Measurements from ENCODE around the gene MYO9B. TPM values are rescaled to one million over a fixed set of nuclear protein-coding genes. Genes with fewer than 3 reads are reported as not detected.

MYO9B gene
- polyA plus RNA-seq, 1 donor (not counting 4 experiments of a cell fraction or from before 2014, with no cell fraction given) = 14.3 TPM

GRCh38 chr19:17194608-17195007, 119.0 kb downstream of the MYO9B start:
- dilution Hi-C loops (cut with MboI; ENCODE audit: extremely low pct_ligation_motif_present, low sequenced_read_pairs) = no loop called here
- TF ChIP-seq EZH2 (IDR thresholded peaks at IDR 0.05; ENCODE audit: low read length) (no peak), CTCF (optimal IDR thresholded peaks at IDR 0.05 in 1 of 3, IDR thresholded peaks at IDR 0.05 in 1 of 3, conservative IDR thresholded peaks at IDR 0.05 in 1 of 3; ENCODE audit: extremely low read depth in 1 of 3, insufficient read depth in 2 of 3, low read length in 3 of 3) (no peak)
- H3K9me1 ChIP-seq (ENCODE audit: control insufficient read depth, extremely low read depth, insufficient read depth, low read length) = no peaks in the 10 kb centered on the region
- DNase-seq (ENCODE audit: low read depth, low spot score) (no peak), FAIRE-seq (no peak)
- no peak overlapping the region for H3K4me3 ChIP-seq (ENCODE audit: control insufficient read depth in 2 of 3, extremely low read depth in 1 of 3, insufficient read depth in 2 of 3, low read depth in 1 of 3, low read length in 3 of 3)
- no peaks in the 10 kb centered on the region for H3K27me3 ChIP-seq (ENCODE audit: control insufficient read depth, extremely low read depth, insufficient read depth, low read length)
- no peaks in the 10 kb centered on the region for H3K79me2 ChIP-seq (ENCODE audit: control insufficient read depth, insufficient read depth, low read length)
- H2AFZ ChIP-seq (ENCODE audit: control insufficient read depth, low read length) = no peak overlapping the region
- no peaks in the 10 kb centered on the region for H3K4me1 ChIP-seq (ENCODE audit: control insufficient read depth, extremely low read depth, insufficient read depth, low read length)
- no peak overlapping the region for H3K4me2 ChIP-seq (ENCODE audit: control insufficient read depth, extremely low read depth, insufficient read depth, low read depth, low read length)
- no peaks in the 10 kb centered on the region for H4K20me1 ChIP-seq (ENCODE audit: control insufficient read depth, extremely low read depth, insufficient read depth, low read length)
- no peak overlapping the region for H3K27ac ChIP-seq (ENCODE audit: control insufficient read depth, insufficient read depth, low read length)
- no peaks in the 10 kb centered on the region for H3K9me3 ChIP-seq (ENCODE audit: control insufficient read depth, low read depth, low read length)
- peaks cover 19 to 28% of the 10 kb centered on the region in 2 experiments for H3K36me3 ChIP-seq (ENCODE audit: control insufficient read depth in 2 of 2, extremely low read depth in 1 of 2, insufficient read depth in 2 of 2, low read length in 2 of 2)
- no peak overlapping the region for H3K9ac ChIP-seq (ENCODE audit: control insufficient read depth, extremely low read depth, insufficient read depth, low read length)

- DNase-seq (ENCODE audit: low read depth, low spot score) = no peak
- Histone ChIP-seq H3K9me1 (ENCODE audit: control insufficient read depth, extremely low read depth, insufficient read depth, low read length) (no peaks in the 10 kb centered on the region), H3K27me3 (ENCODE audit: control insufficient read depth, extremely low read depth, insufficient read depth, low read length) (no peaks in the 10 kb centered on the region), H3K4me3 (ENCODE audit: control insufficient read depth in 2 of 3, extremely low read depth in 1 of 3, insufficient read depth in 2 of 3, low read depth in 1 of 3, low read length in 3 of 3) (no peak overlapping the region), H3K9me3 (ENCODE audit: control insufficient read depth, low read depth, low read length) (no peaks in the 10 kb centered on the region), H3K79me2 (ENCODE audit: control insufficient read depth, insufficient read depth, low read length) (no peaks in the 10 kb centered on the region), H3K4me2 (ENCODE audit: control insufficient read depth, extremely low read depth, insufficient read depth, low read depth, low read length) (no peak overlapping the region), H2AFZ (ENCODE audit: control insufficient read depth, low read length) (no peak overlapping the region), H3K27ac (ENCODE audit: control insufficient read depth, insufficient read depth, low read length) (no peak overlapping the region), H3K4me1 (ENCODE audit: control insufficient read depth, extremely low read depth, insufficient read depth, low read length) (no peaks in the 10 kb centered on the region), H4K20me1 (ENCODE audit: control insufficient read depth, extremely low read depth, insufficient read depth, low read length) (no peaks in the 10 kb centered on the region), H3K36me3 (ENCODE audit: control insufficient read depth in 2 of 2, extremely low read depth in 1 of 2, insufficient read depth in 2 of 2, low read length in 2 of 2) (peaks cover 17 to 28% of the 10 kb centered on the region in 2 experiments), H3K9ac (ENCODE audit: control insufficient read depth, extremely low read depth, insufficient read depth, low read length) (no peak overlapping the region)
- no peak for FAIRE-seq
- dilution Hi-C loops (cut with MboI; ENCODE audit: extremely low pct_ligation_motif_present, low sequenced_read_pairs) = no loop called here
- TF ChIP-seq CTCF (optimal IDR thresholded peaks at IDR 0.05 in 1 of 3, IDR thresholded peaks at IDR 0.05 in 1 of 3, conservative IDR thresholded peaks at IDR 0.05 in 1 of 3; ENCODE audit: extremely low read depth in 1 of 3, insufficient read depth in 2 of 3, low read length in 3 of 3) (no peak), EZH2 (IDR thresholded peaks at IDR 0.05; ENCODE audit: low read length) (no peak)
Measured at GRCh38 chr19:17195106-17195505, 119.5 kb downstream of the MYO9B start.
